Liver (tissue), 9 donors: ENCODE data around the gene ATP11B. TPM values are rescaled to one million over a fixed set of nuclear protein-coding genes. Genes with fewer than 3 reads are reported as not detected.

ENCODE experiments used
- DNase-seq: peaks from one replicate; pipeline ENCODE4 v3.0.0-alpha.2; 2017; ENCODE audit warnings: low spot score
- H3K27ac ChIP-seq, 2 donors: one replicate each; pipeline ENCODE4 v1.7.0; 2013; ENCODE audit warnings: inconsistent platforms in 2 of 2, low read length in 2 of 2, control low read depth in 1 of 2, low read depth in 1 of 2, mild to moderate bottlenecking in 1 of 2
- H3K27me3 ChIP-seq, 4 donors: one replicate each; pipeline versions ENCODE4 v1.6.1 to v1.7.0; 2013; ENCODE audit warnings: low read length in 3 of 4, inconsistent platforms in 1 of 4, mild to moderate bottlenecking in 1 of 4, moderate library complexity in 1 of 4; ENCODE audit not compliant: control insufficient read depth in 4 of 4, insufficient read depth in 4 of 4
- H3K36me3 ChIP-seq, 4 donors: one replicate each; pipeline versions ENCODE4 v1.6.1 to v1.7.0; 2013; ENCODE audit warnings: low read length in 3 of 4, mild to moderate bottlenecking in 3 of 4, low read depth in 1 of 4, moderate library complexity in 1 of 4; ENCODE audit not compliant: control insufficient read depth in 4 of 4, insufficient read depth in 3 of 4
- H3K4me1 ChIP-seq, 4 donors: one replicate each; pipeline versions ENCODE4 v1.6.1 to v1.7.0; 2013; ENCODE audit warnings: low read length in 3 of 4, mild to moderate bottlenecking in 3 of 4, moderate library complexity in 1 of 4; ENCODE audit not compliant: control insufficient read depth in 4 of 4, insufficient read depth in 4 of 4
- H3K4me3 ChIP-seq, 3 donors: one replicate each; pipeline versions ENCODE4 v1.6.1 to v1.7.0; 2013; ENCODE audit warnings: low read length in 3 of 3, control low read depth in 1 of 3, low read depth in 1 of 3, mild to moderate bottlenecking in 1 of 3
- H3K9ac ChIP-seq, 2 donors: one replicate each; pipeline ENCODE4 v1.7.0; 2013; ENCODE audit warnings: low read length in 2 of 2, mild to moderate bottlenecking in 2 of 2, moderate library complexity in 2 of 2, control low read depth in 1 of 2, low read depth in 1 of 2
- H3K9me3 ChIP-seq, 4 donors: one replicate each; pipeline versions ENCODE4 v1.6.1 to v1.7.0; 2013; ENCODE audit warnings: low read length in 3 of 4; ENCODE audit not compliant: control insufficient read depth in 4 of 4
- FOXA1 ChIP-seq: IDR thresholded peaks from 2 replicates; pipeline ENCODE4 v1.6.1; 2016; ENCODE audit warnings: antibody characterized with exemption
- FOXA2 ChIP-seq: IDR thresholded peaks from 2 replicates; pipeline ENCODE4 v1.6.1; 2016; ENCODE audit warnings: antibody characterized with exemption
- GABPA ChIP-seq, 2 donors: IDR thresholded peaks in 1 of 2; conservative IDR thresholded peaks in 1 of 2; 2 replicates each; pipeline ENCODE4 v1.6.1; 2016; ENCODE audit warnings: antibody characterized with exemption in 2 of 2, mild to moderate bottlenecking in 1 of 2, moderate library complexity in 1 of 2
- HNF4A ChIP-seq, 2 donors: conservative IDR thresholded peaks; 2 replicates each; pipeline ENCODE4 v1.6.1; 2016; ENCODE audit warnings: antibody characterized with exemption in 2 of 2, mild to moderate bottlenecking in 2 of 2
- HNF4G ChIP-seq: IDR thresholded peaks from 2 replicates; pipeline ENCODE4 v1.6.1; 2016; ENCODE audit warnings: antibody characterized with exemption
- JUND ChIP-seq, 2 donors: IDR thresholded peaks; 2 replicates each; pipeline ENCODE4 v1.6.1; 2016; ENCODE audit warnings: antibody characterized with exemption in 2 of 2
- MAX ChIP-seq: IDR thresholded peaks from 2 replicates; pipeline ENCODE4 v1.6.1; 2016; ENCODE audit warnings: antibody characterized with exemption
- NR2F2 ChIP-seq: IDR thresholded peaks from 2 replicates; pipeline ENCODE4 v1.6.1; 2016; ENCODE audit warnings: antibody characterized with exemption
- RAD21 ChIP-seq, 2 donors: IDR thresholded peaks; 2 replicates each; pipeline ENCODE4 v1.6.1; 2016; ENCODE audit warnings: antibody characterized with exemption in 2 of 2, mild to moderate bottlenecking in 2 of 2
- RXRA ChIP-seq, 2 donors: IDR thresholded peaks; 2 replicates each; pipeline ENCODE4 v1.6.1; 2017 to 2018; ENCODE audit warnings: antibody characterized with exemption in 2 of 2, mild to moderate bottlenecking in 1 of 2
- WGBS: extraction: QIAGEN DNeasy Blood & Tissue Kit; methylation state at CpG from one replicate; pipeline ENCODE4 v1.1.7; 2013; 5-methylcytosine and 5-hydroxymethylcytosine counted together
- polyA plus RNA-seq, 2 donors: library from polyadenylated mRNA; stranded (reverse) in 1 of 2; unstranded in 1 of 2; fragments of 200-250 nt in 1 of 2; fragments of >200 nt in 1 of 2; fragmentation: Nextera tagmentation in 1 of 2; extraction: Ambion mirVana in 1 of 2; gene quantifications; one replicate each; pipeline versions ENCODE4 v1.2.1 to v1.2.3, GENCODE V29; 2013 to 2015
- total RNA-seq, 2 donors: library from RNA; depleted of rRNA; stranded (reverse); fragments of >200 nt; gene quantifications; one replicate each; pipeline ENCODE4 v1.2.3, GENCODE V29; 2014
- TF ChIP-seq, protein P1 (sequence below): IDR thresholded peaks from 2 replicates; pipeline ENCODE4 v1.6.1; 2016; ENCODE audit warnings: antibody characterized with exemption
- TF ChIP-seq, protein P2 (sequence below): IDR thresholded peaks from 2 replicates; pipeline ENCODE4 v1.6.1; 2016; ENCODE audit warnings: antibody characterized with exemption
- donor health status: healthy.
- donor health status: healthy.
- donor health status: healthy.
- donor health status: healthy.
- donor health status: healthy.

Gene ATP11B
- total and polyA plus RNA-seq, 4 donors = 5.9 to 49.6 (median 19.0) TPM

GRCh38 chr3:182800508-182800907, 7.2 kb downstream of the ATP11B start (continued):
- TF ChIP-seq MAX = no peak
- TF ChIP-seq JUND (IDR thresholded peaks at IDR 0.05) = no peak
- TF ChIP-seq FOXA1 = no peak
- TF ChIP-seq NR2F2 = no peak
- TF ChIP-seq RXRA (IDR thresholded peaks at IDR 0.05) = no peak
- TF ChIP-seq HNF4A (conservative IDR thresholded peaks at IDR 0.05) = no peak
- no peak for TF ChIP-seq GABPA (IDR thresholded peaks at IDR 0.05 in 1 of 2, conservative IDR thresholded peaks at IDR 0.05 in 1 of 2)
- TF ChIP-seq RAD21 (IDR thresholded peaks at IDR 0.05) = no peak
- TF ChIP-seq, protein P1, sequence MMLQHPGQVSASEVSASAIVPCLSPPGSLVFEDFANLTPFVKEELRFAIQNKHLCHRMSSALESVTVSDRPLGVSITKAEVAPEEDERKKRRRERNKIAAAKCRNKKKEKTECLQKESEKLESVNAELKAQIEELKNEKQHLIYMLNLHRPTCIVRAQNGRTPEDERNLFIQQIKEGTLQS = no peak
- no peak for TF ChIP-seq HNF4G
- TF ChIP-seq, protein P2, sequence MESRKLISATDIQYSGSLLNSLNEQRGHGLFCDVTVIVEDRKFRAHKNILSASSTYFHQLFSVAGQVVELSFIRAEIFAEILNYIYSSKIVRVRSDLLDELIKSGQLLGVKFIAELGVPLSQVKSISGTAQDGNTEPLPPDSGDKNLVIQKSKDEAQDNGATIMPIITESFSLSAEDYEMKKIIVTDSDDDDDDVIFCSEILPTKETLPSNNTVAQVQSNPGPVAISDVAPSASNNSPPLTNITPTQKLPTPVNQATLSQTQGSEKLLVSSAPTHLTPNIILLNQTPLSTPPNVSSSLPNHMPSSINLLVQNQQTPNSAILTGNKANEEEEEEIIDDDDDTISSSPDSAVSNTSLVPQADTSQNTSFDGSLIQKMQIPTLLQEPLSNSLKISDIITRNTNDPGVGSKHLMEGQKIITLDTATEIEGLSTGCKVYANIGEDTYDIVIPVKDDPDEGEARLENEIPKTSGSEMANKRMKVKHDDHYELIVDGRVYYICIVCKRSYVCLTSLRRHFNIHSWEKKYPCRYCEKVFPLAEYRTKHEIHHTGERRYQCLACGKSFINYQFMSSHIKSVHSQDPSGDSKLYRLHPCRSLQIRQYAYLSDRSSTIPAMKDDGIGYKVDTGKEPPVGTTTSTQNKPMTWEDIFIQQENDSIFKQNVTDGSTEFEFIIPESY = no peak

DNA sequence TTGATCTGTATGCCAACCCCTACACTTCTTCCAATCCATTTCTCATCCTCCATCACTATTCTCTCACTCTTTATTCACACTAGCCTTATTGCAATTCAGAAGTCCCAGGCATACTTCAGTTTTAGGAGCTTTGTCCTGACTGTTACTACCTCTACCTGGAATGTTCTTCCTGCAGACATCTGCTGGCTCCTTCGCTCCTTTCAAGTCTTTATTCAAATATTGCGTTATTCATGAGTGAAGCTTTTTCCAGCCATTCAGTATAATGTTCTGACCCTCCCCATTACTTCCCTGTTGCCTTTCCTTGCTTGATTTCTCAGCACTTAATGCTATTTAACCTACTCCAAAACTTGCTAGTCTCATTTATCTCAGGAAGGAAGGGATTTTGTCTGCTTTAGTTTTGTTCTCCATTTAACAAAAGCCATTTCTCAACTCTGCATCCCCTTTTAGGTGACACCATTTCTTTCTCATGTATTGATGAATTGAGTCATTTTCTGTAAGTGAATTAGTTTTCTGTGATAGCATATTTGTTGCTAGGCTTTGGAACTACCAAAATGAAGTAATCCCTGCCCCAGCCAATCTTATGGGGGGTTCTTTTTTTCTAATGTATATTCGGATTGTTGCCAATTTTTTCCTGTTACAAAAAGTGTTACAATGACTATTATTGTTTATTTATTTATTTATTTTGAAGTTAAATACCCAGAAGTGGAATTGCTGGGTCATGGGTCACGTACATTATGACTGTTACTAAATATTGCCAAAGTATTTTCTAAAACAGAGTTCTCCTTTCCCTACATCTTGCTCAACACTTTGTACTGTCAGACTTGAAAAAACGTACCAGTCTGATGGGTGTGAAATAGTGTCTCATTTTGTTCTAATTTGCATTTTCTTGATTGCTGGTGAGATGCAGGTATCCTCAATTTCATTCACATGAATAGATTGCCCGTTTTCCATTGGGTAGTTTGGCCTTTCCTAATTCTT, 9.4 kb downstream of the ATP11B start:
- no peak overlapping the region for H3K9ac ChIP-seq
- DNase-seq = no peak
- no peak overlapping the region for H3K27ac ChIP-seq
- H3K9me3 ChIP-seq = no peaks in the 10 kb centered on the region
- no peak overlapping the region for H3K4me3 ChIP-seq
- no peaks in the 10 kb centered on the region for H3K27me3 ChIP-seq
- no peaks in the 10 kb centered on the region for H3K36me3 ChIP-seq
- TF ChIP-seq GABPA (IDR thresholded peaks at IDR 0.05 in 1 of 2, conservative IDR thresholded peaks at IDR 0.05 in 1 of 2) (no peak), RXRA (IDR thresholded peaks at IDR 0.05) (no peak), HNF4G (no peak)
- peaks cover 0 to 8% (median 0%) of the 10 kb centered on the region in 4 donors for H3K4me1 ChIP-seq
- 63% methylated on average over 6 of the region's 6 CpGs for WGBS

DNA sequence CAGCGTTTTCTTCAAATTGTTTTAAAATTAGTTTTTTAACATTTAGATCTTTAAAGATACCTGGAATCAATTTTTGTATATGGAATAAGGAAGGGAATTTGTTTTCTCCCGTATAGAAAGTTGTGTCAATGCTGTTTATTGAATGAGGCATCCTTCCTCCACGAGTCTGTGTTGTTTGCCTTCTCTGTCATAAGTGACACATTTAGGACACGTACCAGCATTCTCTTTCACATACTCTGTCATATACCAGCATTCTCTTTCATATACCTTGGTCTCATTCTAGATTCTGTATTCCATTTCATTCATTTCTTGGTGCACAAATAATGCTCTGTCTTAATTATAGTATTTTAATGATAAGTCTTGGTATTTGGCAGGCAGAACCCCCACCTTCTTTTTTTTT, 10.3 kb downstream of the ATP11B start:
- Histone ChIP-seq H3K9ac (no peak overlapping the region), H3K4me1 (peaks cover 0 to 6% (median 0%) of the 10 kb centered on the region in 4 donors), H3K4me3 (no peak overlapping the region), H3K36me3 (no peaks in the 10 kb centered on the region), H3K27ac (no peak overlapping the region), H3K27me3 (no peaks in the 10 kb centered on the region), H3K9me3 (no peaks in the 10 kb centered on the region)
- DNase-seq = no peak
- TF ChIP-seq FOXA2 (no peak), JUND (IDR thresholded peaks at IDR 0.05) (no peak)
- TF ChIP-seq, protein P2 = no peak
- WGBS = 77% methylated on average over 4 of the region's 4 CpGs
